Measurements from ENCODE around the gene KRTAP1-1. TPM values are rescaled to one million over a fixed set of nuclear protein-coding genes. Genes with fewer than 3 reads are reported as not detected.
"Not testable (repeated sequence)": the region's sequence is repeated elsewhere in the genome, so short reads cannot be mapped to it uniquely, and the experiment has no call there.

The KRTAP1-1 gene
- total RNA-seq, 1 experiment from 2014 or later = not detected

- no peak for TF ChIP-seq CTCF (IDR thresholded peaks at IDR 0.05 in 2 of 3, conservative IDR thresholded peaks at IDR 0.05 in 1 of 3; ENCODE audit: borderline replicate concordance in 1 of 3, insufficient read depth in 1 of 3, low read depth in 2 of 3, low read length in 2 of 3)
- TF ChIP-seq CBX3 (IDR thresholded peaks at IDR 0.05; ENCODE audit: low read depth) = no peak
- TF ChIP-seq ZNF274 (IDR thresholded peaks at IDR 0.05; ENCODE audit: low read depth, low read length) = no peak
- TF ChIP-seq REST (IDR thresholded peaks at IDR 0.05; ENCODE audit: low read depth) = no peak
- no peak for TF ChIP-seq JUND (IDR thresholded peaks at IDR 0.05)
- TF ChIP-seq YY1 (IDR thresholded peaks at IDR 0.05; ENCODE audit: extremely low read depth, insufficient replicate concordance, low read depth, low read length) = no peak
- no peak for TF ChIP-seq RAD21 (IDR thresholded peaks at IDR 0.05; ENCODE audit: low read depth)
- TF ChIP-seq TCF7L2 (IDR thresholded peaks at IDR 0.05; ENCODE audit: borderline replicate concordance, extremely low read depth, insufficient read depth, insufficient read length) = no peak
These were observed 39.5 kb downstream of the KRTAP1-1 start (continued) for GRCh38 chr17:41001795-41002194.

GRCh38 chr17:40999563-40999962 is 41.7 kb downstream of the KRTAP1-1 start, which contains the start of gene KRTAP3-2:
Gene KRTAP3-2 (minus strand): TSS chr17:40999906. CDS start chr17:40999853, 53 bp downstream.
- H3K4me2 ChIP-seq (ENCODE audit: low read length); BruUV-seq (replicated peaks); intact Hi-C loops (cut with micrococcal nuclease); ATAC-seq; H3K27ac ChIP-seq (ENCODE audit: low read depth, low read length); H3K9me3 ChIP-seq (ENCODE audit: control insufficient read depth in 1 of 2, insufficient read depth in 1 of 2, low read depth in 1 of 2, low read length in 2 of 2); H4K20me1 ChIP-seq (ENCODE audit: insufficient read depth); H2AFZ ChIP-seq (ENCODE audit: low read depth, low read length, poor library complexity, severe bottlenecking); POLR2A ChIA-PET; H3K79me2 ChIP-seq (ENCODE audit: insufficient read depth, low read length); RAD21 ChIA-PET (ENCODE audit: low non-redundant PET in 1 of 2, low total read pairs in 2 of 2, uncharacterized antibody in 2 of 2, unreplicated experiment in 2 of 2); H3K27me3 ChIP-seq (ENCODE audit: insufficient read depth, low read length); DNase-seq (ENCODE audit: low read depth, low spot score); H3K9me2 ChIP-seq (ENCODE audit: insufficient read depth); H3K9ac ChIP-seq (ENCODE audit: low read length); H3K4me3 ChIP-seq (replicated peaks in 1 of 2; ENCODE audit: low read depth in 1 of 2, low read length in 2 of 2); CTCF ChIA-PET; H3K36me3 ChIP-seq (ENCODE audit: control insufficient read depth in 1 of 2, insufficient read depth in 2 of 2, low read length in 2 of 2): not testable (repeated sequence)
- peaks cover 5 to 14% of the 10 kb centered on the region in 2 experiments for H3K4me1 ChIP-seq (ENCODE audit: control insufficient read depth in 1 of 2, insufficient read depth in 2 of 2, low read length in 2 of 2)

Data from HCT116 (cell line).